ENCODE results near the gene PFAS.

Gene PFAS

GRCh38 chr17:8292639-8293395 lies 43.7 kb downstream of the PFAS start:
- TF ChIP-seq GATA2 (IDR thresholded peaks at IDR 0.05; ENCODE audit: low read depth, low read length), result no peak
- no peak for TF ChIP-seq GATA3 (IDR thresholded peaks at IDR 0.05; ENCODE audit: low read depth, low read length)

DNA sequence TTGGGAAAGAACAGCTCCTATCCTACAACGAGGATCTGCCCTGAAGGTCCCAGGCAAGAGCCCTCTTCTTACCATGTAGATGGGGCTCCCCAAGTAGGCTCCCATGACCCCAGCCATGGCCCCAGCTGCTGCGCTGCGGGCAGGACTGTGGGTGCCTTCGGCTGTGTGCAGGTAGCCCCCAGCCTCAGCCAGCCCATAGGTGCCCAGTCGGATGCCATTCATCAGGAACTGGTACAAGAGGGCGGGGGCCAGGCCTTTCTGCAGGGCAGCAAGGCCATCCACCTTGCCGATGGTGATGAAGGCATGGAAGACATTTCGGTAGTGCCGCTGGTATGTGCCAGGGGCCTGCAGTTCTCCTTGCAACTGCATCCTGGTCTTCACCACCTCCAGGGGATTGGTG lies 45.3 kb downstream of the PFAS start:
- TF ChIP-seq GATA2 (IDR thresholded peaks at IDR 0.05; ENCODE audit: low read depth, low read length) (no peak), GATA3 (IDR thresholded peaks at IDR 0.05; ENCODE audit: low read depth, low read length) (no peak)

- TF ChIP-seq GATA3 (IDR thresholded peaks at IDR 0.05; ENCODE audit: low read depth, low read length) (no peak), GATA2 (IDR thresholded peaks at IDR 0.05; ENCODE audit: low read depth, low read length) (no peak)
Measured at GRCh38 chr17:8294814-8295316, 45.8 kb downstream of the PFAS start.

DNA sequence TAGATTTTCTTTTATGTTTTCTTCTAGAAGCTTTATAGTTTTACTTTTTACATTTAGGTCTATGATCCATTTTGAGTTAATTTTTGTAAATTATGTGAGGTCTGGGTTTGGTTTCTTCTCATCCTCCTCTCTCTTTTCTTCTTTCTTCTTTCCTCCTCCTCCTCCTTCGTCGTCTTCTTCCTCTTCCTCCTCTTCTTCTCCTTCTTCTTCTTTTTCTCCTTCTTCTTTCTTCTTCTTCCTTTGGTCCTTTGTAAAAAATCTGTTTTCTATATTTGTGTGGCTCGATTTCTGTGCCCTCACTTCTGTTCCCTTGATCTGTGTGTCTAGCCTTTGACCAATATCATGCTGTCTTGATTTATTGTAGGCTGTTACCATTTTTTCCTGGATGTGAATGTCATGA lies 51.1 kb downstream of the PFAS start:
- TF ChIP-seq GATA3 (IDR thresholded peaks at IDR 0.05; ENCODE audit: low read depth, low read length), result no peak
- no peak for TF ChIP-seq GATA2 (IDR thresholded peaks at IDR 0.05; ENCODE audit: low read depth, low read length)

- TF ChIP-seq GATA2 (IDR thresholded peaks at IDR 0.05; ENCODE audit: low read depth, low read length) (no peak), GATA3 (IDR thresholded peaks at IDR 0.05; ENCODE audit: low read depth, low read length) (no peak)
Measured at GRCh38 chr17:8300627-8301242, 51.6 kb downstream of the PFAS start.

- TF ChIP-seq GATA2 (IDR thresholded peaks at IDR 0.05; ENCODE audit: low read depth, low read length), result no peak
- TF ChIP-seq GATA3 (IDR thresholded peaks at IDR 0.05; ENCODE audit: low read depth, low read length), result no peak
Measured at GRCh38 chr17:8310601-8311123, 61.6 kb downstream of the PFAS start.

DNA sequence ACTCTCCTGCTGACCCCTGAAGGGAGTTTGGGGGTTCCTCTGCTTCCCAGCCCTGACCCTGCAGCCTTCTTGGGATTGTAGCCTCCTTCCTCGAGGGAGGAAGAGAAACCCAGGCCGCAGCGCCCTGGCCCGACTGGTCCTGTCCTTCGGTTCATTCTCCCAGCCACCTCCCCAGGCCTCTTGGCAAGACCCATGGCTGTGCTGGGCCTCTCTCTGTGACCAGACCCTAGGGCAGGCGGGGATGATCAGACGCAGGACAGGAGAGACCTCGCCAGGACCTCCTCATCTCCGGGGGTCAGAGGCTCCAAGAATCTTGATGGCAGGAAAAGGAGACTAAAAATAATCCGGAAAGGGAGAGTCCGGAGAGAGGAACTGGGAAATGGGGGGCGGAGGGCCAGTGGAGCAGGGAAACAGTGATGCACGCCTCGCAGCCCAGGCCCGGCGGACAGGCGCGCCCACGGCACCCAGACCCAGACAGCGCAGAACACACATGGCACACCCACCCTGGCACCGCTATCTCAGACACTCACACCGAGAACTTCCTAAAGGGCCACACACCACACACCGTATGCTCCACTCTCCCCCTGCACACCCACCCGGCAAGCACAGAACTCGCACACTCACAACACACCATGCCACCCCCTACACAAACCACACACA lies 62.2 kb downstream of the PFAS start:
- no peak for TF ChIP-seq GATA3 (IDR thresholded peaks at IDR 0.05; ENCODE audit: low read depth, low read length)
- no peak for TF ChIP-seq GATA2 (IDR thresholded peaks at IDR 0.05; ENCODE audit: low read depth, low read length)

DNA sequence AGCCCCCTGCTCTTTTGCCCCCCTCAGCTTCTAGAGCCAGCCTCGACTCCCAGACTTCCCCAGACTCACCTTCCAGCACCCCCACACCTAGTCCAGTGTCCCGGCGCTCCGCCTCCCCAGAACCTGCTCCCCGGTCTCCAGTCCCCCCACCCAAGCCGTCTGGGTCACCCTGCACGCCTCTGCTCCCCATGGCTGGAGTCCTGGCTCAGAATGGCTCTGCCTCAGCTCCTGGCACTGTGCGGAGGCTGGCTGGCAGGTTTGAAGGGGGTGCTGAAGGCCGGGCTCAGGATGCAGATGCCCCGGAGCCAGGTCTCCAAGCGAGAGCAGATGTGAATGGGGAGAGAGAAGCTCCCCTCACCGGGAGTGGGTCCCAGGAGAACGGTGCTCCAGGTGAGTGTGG lies 63.2 kb downstream of the PFAS start:
- no peak for TF ChIP-seq GATA2 (IDR thresholded peaks at IDR 0.05; ENCODE audit: low read depth, low read length)
- no peak for TF ChIP-seq GATA3 (IDR thresholded peaks at IDR 0.05; ENCODE audit: low read depth, low read length)

GRCh38 chr17:8312726-8313600 lies 63.9 kb downstream of the PFAS start:
- no peak for TF ChIP-seq GATA3 (IDR thresholded peaks at IDR 0.05; ENCODE audit: low read depth, low read length)
- no peak for TF ChIP-seq GATA2 (IDR thresholded peaks at IDR 0.05; ENCODE audit: low read depth, low read length)

- no peak for TF ChIP-seq GATA2 (IDR thresholded peaks at IDR 0.05; ENCODE audit: low read depth, low read length)
- TF ChIP-seq GATA3 (IDR thresholded peaks at IDR 0.05; ENCODE audit: low read depth, low read length), result no peak
Measured at GRCh38 chr17:8314797-8315763, 66.0 kb downstream of the PFAS start.

- TF ChIP-seq GATA3 (IDR thresholded peaks at IDR 0.05; ENCODE audit: low read depth, low read length), result no peak
- TF ChIP-seq GATA2 (IDR thresholded peaks at IDR 0.05; ENCODE audit: low read depth, low read length), result no peak
Measured at GRCh38 chr17:8315764-8316217, 66.7 kb downstream of the PFAS start.
